ENCODE measurements around the gene IMMP2L. TPM values are rescaled to one million over a fixed set of nuclear protein-coding genes. Genes with fewer than 3 reads are reported as not detected.

The IMMP2L gene
- total and polyA plus RNA-seq, 4 donors = 9.2 to 34.7 (median 11.1) TPM

DNA sequence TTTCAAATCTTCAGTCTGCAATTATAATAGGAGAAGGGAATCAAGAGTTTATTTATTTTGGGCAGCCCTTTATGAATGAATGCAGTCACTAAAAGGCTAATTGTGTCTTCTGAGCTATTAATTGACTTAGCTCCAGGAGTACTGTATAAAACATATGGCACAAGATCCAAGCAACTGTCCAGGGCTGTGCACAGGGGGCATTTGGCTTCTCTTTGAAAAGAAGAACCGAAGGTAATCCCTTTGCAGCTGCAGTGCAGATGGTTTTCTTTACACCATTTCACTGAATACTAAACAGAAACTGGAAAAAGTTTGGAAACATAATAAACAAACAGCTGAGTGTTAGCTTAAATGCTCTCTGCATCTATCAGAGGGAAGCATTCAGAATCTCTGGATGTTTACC lies 753.9 kb downstream of the IMMP2L start:
- TF ChIP-seq, protein P1, sequence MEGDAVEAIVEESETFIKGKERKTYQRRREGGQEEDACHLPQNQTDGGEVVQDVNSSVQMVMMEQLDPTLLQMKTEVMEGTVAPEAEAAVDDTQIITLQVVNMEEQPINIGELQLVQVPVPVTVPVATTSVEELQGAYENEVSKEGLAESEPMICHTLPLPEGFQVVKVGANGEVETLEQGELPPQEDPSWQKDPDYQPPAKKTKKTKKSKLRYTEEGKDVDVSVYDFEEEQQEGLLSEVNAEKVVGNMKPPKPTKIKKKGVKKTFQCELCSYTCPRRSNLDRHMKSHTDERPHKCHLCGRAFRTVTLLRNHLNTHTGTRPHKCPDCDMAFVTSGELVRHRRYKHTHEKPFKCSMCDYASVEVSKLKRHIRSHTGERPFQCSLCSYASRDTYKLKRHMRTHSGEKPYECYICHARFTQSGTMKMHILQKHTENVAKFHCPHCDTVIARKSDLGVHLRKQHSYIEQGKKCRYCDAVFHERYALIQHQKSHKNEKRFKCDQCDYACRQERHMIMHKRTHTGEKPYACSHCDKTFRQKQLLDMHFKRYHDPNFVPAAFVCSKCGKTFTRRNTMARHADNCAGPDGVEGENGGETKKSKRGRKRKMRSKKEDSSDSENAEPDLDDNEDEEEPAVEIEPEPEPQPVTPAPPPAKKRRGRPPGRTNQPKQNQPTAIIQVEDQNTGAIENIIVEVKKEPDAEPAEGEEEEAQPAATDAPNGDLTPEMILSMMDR (IDR thresholded peaks at IDR 0.05; ENCODE audit: control extremely low read depth, extremely low read depth) = no peak
- WGBS, 2 donors = 70 to 83% methylated on average over 1 of the region's 1 CpG

DNA sequence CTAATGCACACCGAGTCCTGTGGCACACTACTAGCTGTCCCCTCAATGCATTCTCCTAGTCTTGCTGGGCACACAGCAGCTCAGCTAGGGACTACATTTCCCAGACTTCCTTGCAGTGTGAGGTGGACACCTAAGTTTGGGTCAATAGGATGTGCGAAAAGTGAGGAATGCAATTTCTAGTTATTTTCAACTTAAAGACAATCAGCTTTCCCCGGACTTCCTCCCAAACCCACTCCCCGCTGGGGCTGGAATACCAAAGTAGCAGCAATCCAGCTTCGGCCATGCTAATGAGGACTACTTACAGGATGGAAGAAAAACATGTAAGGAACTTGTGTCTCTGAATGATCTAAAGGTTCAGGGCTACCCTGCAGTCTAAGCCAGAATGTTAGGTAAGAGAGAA lies 757.8 kb downstream of the IMMP2L start:
- DNase-seq (no peak), ATAC-seq (ENCODE audit: insufficient read depth, low FRiP score) (no peak)
- Histone ChIP-seq H3K9ac (ENCODE audit: insufficient read depth in 1 of 2, low read length in 2 of 2) (no peak overlapping the region), H3K4me3 (no peak overlapping the region), H3K9me3 (ENCODE audit: control insufficient read depth in 4 of 4, insufficient read depth in 3 of 4, low read length in 3 of 4) (no peaks in the 10 kb centered on the region), H3K27ac (ENCODE audit: low read depth in 1 of 2, low read length in 1 of 2) (no peak overlapping the region), H3K4me1 (ENCODE audit: control insufficient read depth in 5 of 5, insufficient read depth in 5 of 5, low read length in 5 of 5) (no peaks in the 10 kb centered on the region), H3K36me3 (ENCODE audit: control insufficient read depth in 4 of 4, insufficient read depth in 4 of 4, low read length in 4 of 4) (no peaks in the 10 kb centered on the region), H3K27me3 (ENCODE audit: control insufficient read depth in 3 of 3, insufficient read depth in 3 of 3, low read length in 2 of 3) (no peaks in the 10 kb centered on the region)
- 86 to 93% methylated on average over 5 of the region's 5 CpGs for WGBS, 2 donors
- TF ChIP-seq, protein P1 (IDR thresholded peaks at IDR 0.05; ENCODE audit: control extremely low read depth, extremely low read depth) = no peak

More for the DNA sequence above, 753.9 kb downstream of the IMMP2L start:
- Histone ChIP-seq H3K4me1 (ENCODE audit: control insufficient read depth in 5 of 5, insufficient read depth in 5 of 5, low read length in 5 of 5) (no peaks in the 10 kb centered on the region), H3K4me3 (no peak overlapping the region), H3K9ac (ENCODE audit: insufficient read depth in 1 of 2, low read length in 2 of 2) (no peak overlapping the region), H3K27me3 (ENCODE audit: control insufficient read depth in 3 of 3, insufficient read depth in 3 of 3, low read length in 2 of 3) (no peaks in the 10 kb centered on the region), H3K36me3 (ENCODE audit: control insufficient read depth in 4 of 4, insufficient read depth in 4 of 4, low read length in 4 of 4) (no peaks in the 10 kb centered on the region), H3K27ac (ENCODE audit: low read depth in 1 of 2, low read length in 1 of 2) (no peak overlapping the region), H3K9me3 (ENCODE audit: control insufficient read depth in 4 of 4, insufficient read depth in 3 of 4, low read length in 3 of 4) (no peaks in the 10 kb centered on the region)
- DNase-seq (peak in 2 of 3 donors; percentile 13 to 19), ATAC-seq (ENCODE audit: insufficient read depth, low FRiP score) (no peak)

DNA sequence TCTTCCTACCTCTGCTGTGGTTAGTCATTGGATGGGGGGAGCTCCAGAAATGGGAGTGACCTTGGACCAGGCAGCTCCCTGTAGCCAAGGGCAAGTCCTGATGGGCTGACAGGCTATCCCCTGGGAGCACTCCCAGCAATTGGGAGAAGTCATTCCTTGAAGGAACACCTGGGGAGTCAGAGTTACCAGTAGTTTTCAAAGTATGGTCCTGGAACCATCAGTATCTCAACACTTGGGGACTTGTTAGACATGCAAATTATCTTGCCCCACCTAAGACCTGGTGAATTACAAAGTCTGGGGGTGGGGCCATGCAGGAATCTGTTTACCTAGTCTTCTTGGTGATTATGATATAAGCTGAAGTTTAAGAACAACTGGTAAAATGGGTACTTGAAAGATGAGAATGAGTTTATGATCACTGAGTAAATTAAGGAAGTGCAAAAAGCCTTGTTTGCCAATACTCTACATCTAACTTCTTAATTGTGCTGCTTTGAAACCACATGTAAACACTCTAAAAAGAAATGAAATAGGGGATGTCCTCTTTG lies 758.6 kb downstream of the IMMP2L start:
- ATAC-seq (ENCODE audit: insufficient read depth, low FRiP score) (no peak), DNase-seq (no peak)
- Histone ChIP-seq H3K4me3 (no peak overlapping the region), H3K27me3 (ENCODE audit: control insufficient read depth in 3 of 3, insufficient read depth in 3 of 3, low read length in 2 of 3) (no peaks in the 10 kb centered on the region), H3K9me3 (ENCODE audit: control insufficient read depth in 4 of 4, insufficient read depth in 3 of 4, low read length in 3 of 4) (no peaks in the 10 kb centered on the region), H3K36me3 (ENCODE audit: control insufficient read depth in 4 of 4, insufficient read depth in 4 of 4, low read length in 4 of 4) (no peaks in the 10 kb centered on the region), H3K9ac (ENCODE audit: insufficient read depth in 1 of 2, low read length in 2 of 2) (no peak overlapping the region), H3K4me1 (ENCODE audit: control insufficient read depth in 5 of 5, insufficient read depth in 5 of 5, low read length in 5 of 5) (no peaks in the 10 kb centered on the region), H3K27ac (ENCODE audit: low read depth in 1 of 2, low read length in 1 of 2) (no peak overlapping the region)
- TF ChIP-seq, protein P1 (IDR thresholded peaks at IDR 0.05; ENCODE audit: control extremely low read depth, extremely low read depth) = no peak

DNA sequence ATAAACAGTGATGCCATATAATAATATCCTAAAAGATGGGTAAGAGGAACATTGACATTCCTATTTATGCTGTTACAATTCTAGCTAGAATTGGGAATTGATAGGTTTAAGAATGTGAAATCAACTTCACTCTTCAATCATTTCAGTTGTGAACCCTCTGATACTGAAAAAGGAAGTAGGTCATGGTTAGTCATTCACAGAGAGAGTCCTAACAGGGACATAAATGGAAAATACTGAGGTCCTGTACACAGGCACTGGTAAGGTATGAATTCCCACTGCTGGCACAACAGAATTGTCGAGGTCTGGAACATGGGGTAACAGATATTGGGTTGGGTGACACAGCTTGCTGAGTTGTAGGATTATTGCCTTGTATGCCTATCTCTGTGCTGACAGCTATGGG lies 760.8 kb downstream of the IMMP2L start:
- no peak for ATAC-seq (ENCODE audit: insufficient read depth, low FRiP score)
- WGBS, 2 donors = 33 to 96% methylated on average over 1 of the region's 1 CpG
- H3K27me3 ChIP-seq (ENCODE audit: control insufficient read depth in 3 of 3, insufficient read depth in 3 of 3, low read length in 2 of 3) = no peaks in the 10 kb centered on the region
- no peaks in the 10 kb centered on the region for H3K9me3 ChIP-seq (ENCODE audit: control insufficient read depth in 4 of 4, insufficient read depth in 3 of 4, low read length in 3 of 4)
- no peak for DNase-seq
- H3K36me3 ChIP-seq (ENCODE audit: control insufficient read depth in 4 of 4, insufficient read depth in 4 of 4, low read length in 4 of 4) = no peaks in the 10 kb centered on the region
- TF ChIP-seq, protein P1 (IDR thresholded peaks at IDR 0.05; ENCODE audit: control extremely low read depth, extremely low read depth) = no peak
- no peak overlapping the region for H3K4me3 ChIP-seq
- H3K4me1 ChIP-seq (ENCODE audit: control insufficient read depth in 5 of 5, insufficient read depth in 5 of 5, low read length in 5 of 5) = no peaks in the 10 kb centered on the region
- no peak overlapping the region for H3K27ac ChIP-seq (ENCODE audit: low read depth in 1 of 2, low read length in 1 of 2)
- no peak overlapping the region for H3K9ac ChIP-seq (ENCODE audit: insufficient read depth in 1 of 2, low read length in 2 of 2)

Data from lung (tissue), 12 donors.